HFF-Myc (cell line): ENCODE measurements around the gene CHKA.

ENCODE experiments used
- DNase-seq: peaks from one replicate; pipeline ENCODE4 v3.0.0-alpha.2; 2011; ENCODE audit warnings: low read depth; ENCODE audit errors: extremely low read depth
- H3K4me3 ChIP-seq: replicated peaks from 2 replicates; pipeline ENCODE4 v1.5.1; 2011; ENCODE audit warnings: low read depth, mild to moderate bottlenecking, control low read depth, low read length
- TF ChIP-seq, protein P1 (sequence below): IDR thresholded peaks from 2 replicates; pipeline ENCODE4 v1.5.1; 2012; ENCODE audit warnings: mild to moderate bottlenecking, low read depth, low read length, control low read depth; ENCODE audit errors: missing control alignments

CHKA gene

DNA sequence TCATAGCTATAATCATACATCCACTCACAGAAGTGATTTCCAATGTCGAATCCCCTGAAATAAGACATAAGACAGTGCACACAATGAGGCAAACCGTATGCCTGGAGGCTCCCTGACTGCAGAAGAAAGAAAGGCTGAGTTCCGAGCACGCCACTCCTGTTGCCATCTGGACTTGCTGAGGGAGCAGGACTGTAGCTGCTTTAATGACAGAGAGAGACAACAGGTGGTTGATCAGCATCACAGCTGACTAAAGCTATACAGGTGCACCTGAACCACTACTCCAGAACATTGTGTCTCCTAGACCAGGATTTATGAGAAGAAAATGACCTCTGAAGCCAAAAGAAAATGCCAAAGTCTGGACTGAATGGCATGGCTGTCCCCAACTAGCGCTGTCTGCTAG is 55.3 kb downstream of the CHKA start:
- H3K4me3 ChIP-seq: no peak overlapping the region
- TF ChIP-seq, protein P1, sequence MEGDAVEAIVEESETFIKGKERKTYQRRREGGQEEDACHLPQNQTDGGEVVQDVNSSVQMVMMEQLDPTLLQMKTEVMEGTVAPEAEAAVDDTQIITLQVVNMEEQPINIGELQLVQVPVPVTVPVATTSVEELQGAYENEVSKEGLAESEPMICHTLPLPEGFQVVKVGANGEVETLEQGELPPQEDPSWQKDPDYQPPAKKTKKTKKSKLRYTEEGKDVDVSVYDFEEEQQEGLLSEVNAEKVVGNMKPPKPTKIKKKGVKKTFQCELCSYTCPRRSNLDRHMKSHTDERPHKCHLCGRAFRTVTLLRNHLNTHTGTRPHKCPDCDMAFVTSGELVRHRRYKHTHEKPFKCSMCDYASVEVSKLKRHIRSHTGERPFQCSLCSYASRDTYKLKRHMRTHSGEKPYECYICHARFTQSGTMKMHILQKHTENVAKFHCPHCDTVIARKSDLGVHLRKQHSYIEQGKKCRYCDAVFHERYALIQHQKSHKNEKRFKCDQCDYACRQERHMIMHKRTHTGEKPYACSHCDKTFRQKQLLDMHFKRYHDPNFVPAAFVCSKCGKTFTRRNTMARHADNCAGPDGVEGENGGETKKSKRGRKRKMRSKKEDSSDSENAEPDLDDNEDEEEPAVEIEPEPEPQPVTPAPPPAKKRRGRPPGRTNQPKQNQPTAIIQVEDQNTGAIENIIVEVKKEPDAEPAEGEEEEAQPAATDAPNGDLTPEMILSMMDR: no peak
- DNase-seq: no peak

DNA sequence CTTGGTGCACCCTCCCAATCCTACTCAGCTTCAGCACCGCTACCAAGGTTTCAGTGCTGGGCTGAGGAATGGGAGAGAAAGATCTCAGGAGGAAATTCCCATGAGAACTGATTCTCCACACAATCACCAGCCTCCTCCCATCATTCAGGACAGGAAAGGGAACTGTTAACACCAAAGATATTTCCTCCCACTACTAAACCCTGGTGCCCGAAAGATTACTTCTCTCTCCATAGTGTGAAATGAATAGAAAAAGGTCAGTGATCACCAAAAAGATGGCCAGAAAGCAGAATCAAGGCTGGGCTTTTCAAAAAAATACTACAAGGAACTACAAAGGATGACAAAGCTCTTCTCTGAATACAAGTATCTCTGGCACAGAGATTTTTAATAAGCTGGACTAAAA is 56.3 kb downstream of the CHKA start:
- TF ChIP-seq, protein P1: no peak
- H3K4me3 ChIP-seq: no peak overlapping the region
- DNase-seq: no peak

DNA sequence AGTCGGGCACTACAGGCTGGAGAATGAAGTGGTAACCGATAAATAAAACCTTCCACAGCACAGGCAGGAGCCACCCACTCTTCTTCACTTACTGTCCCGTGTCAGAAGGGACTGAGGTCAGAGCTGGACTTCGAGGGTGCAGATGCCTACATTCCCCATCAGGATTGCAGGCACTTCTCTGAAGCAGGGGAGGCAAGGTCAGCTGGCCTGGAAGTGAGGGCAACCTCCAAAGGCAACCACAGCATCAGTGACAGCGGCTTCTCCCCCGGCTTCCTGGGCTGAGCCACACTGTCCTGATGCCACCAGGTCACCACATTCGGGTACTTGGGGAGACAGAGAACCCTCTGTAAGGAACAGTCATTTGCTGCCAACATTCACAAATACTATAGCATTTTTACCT is 59.7 kb downstream of the CHKA start:
- TF ChIP-seq, protein P1: no peak
- no peak for DNase-seq

GRCh38 chr11:68057807-68058206 is 63.4 kb downstream of the CHKA start:
- no peak for DNase-seq
- H3K4me3 ChIP-seq: no peak overlapping the region
- TF ChIP-seq, protein P1: no peak

More for the DNA sequence above, 59.7 kb downstream of the CHKA start:
- no peak overlapping the region for H3K4me3 ChIP-seq

- no peak overlapping the region for H3K4me3 ChIP-seq
- TF ChIP-seq, protein P1: no peak
- DNase-seq: no peak
Measured at GRCh38 chr11:68056317-68057285, 64.6 kb downstream of the CHKA start.

DNA sequence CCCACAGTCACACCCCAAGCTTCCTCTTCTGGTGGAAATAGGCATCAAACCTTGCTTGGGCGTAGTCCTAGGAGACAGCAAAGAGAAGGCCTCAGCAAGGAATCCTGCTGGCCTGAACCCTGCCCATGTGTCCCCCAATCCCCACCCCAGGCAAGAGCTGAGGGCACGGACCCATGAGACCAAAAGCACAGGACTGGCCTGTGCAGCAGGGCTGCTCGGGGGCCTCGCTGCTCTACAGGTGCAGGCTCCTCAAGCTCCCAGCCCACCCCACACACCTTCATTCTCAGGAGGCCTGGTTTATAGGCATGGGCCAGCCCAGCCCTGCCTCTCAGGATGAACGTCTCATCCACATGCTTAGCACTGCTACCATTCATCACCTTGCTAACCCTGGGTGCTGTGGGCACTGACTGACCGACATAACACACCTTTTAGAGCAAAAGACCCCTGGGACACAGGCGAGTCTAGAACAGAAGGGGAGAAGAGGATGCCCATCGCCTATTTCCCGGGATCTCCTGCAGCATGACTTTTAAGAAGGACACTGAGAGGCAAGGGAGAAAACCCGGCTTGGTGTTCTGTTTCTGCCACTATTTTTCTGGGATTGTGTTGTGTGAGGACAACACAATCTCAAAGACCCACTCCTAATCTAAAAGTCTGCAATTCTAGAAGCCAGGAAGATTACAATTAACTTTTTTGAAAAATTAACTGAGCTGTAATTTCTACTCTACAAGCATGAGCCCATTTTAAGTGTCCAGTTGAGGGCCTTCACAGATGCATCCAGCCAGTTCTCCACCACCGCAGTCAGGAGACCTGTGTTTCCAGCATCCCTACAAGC is 67.0 kb downstream of the CHKA start:
- DNase-seq: no peak
- TF ChIP-seq, protein P1: no peak
- H3K4me3 ChIP-seq: no peak overlapping the region
